HL-60 (cell line): ENCODE measurements around the gene NOS1AP.

Experiments used
- DNase-seq, 2 experiments: peaks; one replicate each; pipeline ENCODE4 v3.0.0-alpha.2; 2010 to 2020; ENCODE audit warnings: low read depth in 1 of 2, low spot score in 1 of 2
- H3K27ac ChIP-seq: fragments of 250-450 bp; sonication (Bioruptor Pico); replicated peaks from 2 replicates; pipeline ENCODE4 v1.5.1; 2020; ENCODE audit warnings: mild to moderate bottlenecking, moderate library complexity
- H3K27me3 ChIP-seq: fragments of 250-450 bp; sonication (Bioruptor Pico); 2 replicates; pipeline ENCODE4 v1.5.1; 2021; ENCODE audit warnings: mild to moderate bottlenecking, moderate library complexity; ENCODE audit not compliant: insufficient read depth, poor library complexity, severe bottlenecking
- H3K4me3 ChIP-seq: replicated peaks from 2 replicates; pipeline ENCODE4 v1.5.1; 2011; ENCODE audit warnings: mild to moderate bottlenecking, control low read depth, low read length; ENCODE audit not compliant: insufficient read depth
- GABPA ChIP-seq: IDR thresholded peaks from 2 replicates; pipeline ENCODE4 v1.6.1; 2012; ENCODE audit warnings: low read depth
- POLR2AphosphoS5 ChIP-seq: IDR thresholded peaks from 2 replicates; pipeline ENCODE4 v1.6.1; 2012; ENCODE audit warnings: low read depth
- SPI1 ChIP-seq: IDR thresholded peaks from 2 replicates; pipeline ENCODE4 v1.6.1; 2012; ENCODE audit warnings: low read depth, mild to moderate bottlenecking, borderline replicate concordance
- TF ChIP-seq, protein P1 (sequence below): IDR thresholded peaks from one replicate; pipeline ENCODE4 v1.5.1; 2011; ENCODE audit warnings: low read length, control low read depth, inconsistent platforms; ENCODE audit not compliant: insufficient read depth
- TF ChIP-seq, protein P2 (sequence below): IDR thresholded peaks from 2 replicates; pipeline ENCODE4 v1.6.1; 2012; ENCODE audit warnings: low read depth; ENCODE audit not compliant: insufficient replicate concordance

Gene NOS1AP

DNA sequence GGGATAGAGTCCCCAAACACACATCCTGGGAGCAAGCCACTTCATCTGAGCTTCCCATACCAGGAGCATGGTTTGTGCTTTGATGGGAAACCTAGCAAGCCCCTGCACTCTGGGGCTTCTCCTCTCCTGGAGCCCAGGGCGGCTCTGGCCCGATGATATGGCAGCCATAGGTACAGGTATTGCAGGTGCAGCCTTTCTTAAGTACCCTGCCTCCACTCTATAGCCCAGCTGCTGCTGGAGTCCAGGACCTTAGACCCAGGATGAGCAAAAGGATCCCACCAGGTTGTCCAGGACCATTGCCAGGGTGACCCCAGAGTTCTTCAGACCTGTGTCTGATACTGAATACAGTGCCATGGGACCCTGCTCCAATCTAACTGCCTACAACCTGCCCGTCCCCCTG, 316.2 kb downstream of the NOS1AP start:
- TF ChIP-seq, protein P1, sequence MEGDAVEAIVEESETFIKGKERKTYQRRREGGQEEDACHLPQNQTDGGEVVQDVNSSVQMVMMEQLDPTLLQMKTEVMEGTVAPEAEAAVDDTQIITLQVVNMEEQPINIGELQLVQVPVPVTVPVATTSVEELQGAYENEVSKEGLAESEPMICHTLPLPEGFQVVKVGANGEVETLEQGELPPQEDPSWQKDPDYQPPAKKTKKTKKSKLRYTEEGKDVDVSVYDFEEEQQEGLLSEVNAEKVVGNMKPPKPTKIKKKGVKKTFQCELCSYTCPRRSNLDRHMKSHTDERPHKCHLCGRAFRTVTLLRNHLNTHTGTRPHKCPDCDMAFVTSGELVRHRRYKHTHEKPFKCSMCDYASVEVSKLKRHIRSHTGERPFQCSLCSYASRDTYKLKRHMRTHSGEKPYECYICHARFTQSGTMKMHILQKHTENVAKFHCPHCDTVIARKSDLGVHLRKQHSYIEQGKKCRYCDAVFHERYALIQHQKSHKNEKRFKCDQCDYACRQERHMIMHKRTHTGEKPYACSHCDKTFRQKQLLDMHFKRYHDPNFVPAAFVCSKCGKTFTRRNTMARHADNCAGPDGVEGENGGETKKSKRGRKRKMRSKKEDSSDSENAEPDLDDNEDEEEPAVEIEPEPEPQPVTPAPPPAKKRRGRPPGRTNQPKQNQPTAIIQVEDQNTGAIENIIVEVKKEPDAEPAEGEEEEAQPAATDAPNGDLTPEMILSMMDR, result no peak
- TF ChIP-seq SPI1 (no peak), POLR2AphosphoS5 (no peak), GABPA (no peak)
- TF ChIP-seq, protein P2, sequence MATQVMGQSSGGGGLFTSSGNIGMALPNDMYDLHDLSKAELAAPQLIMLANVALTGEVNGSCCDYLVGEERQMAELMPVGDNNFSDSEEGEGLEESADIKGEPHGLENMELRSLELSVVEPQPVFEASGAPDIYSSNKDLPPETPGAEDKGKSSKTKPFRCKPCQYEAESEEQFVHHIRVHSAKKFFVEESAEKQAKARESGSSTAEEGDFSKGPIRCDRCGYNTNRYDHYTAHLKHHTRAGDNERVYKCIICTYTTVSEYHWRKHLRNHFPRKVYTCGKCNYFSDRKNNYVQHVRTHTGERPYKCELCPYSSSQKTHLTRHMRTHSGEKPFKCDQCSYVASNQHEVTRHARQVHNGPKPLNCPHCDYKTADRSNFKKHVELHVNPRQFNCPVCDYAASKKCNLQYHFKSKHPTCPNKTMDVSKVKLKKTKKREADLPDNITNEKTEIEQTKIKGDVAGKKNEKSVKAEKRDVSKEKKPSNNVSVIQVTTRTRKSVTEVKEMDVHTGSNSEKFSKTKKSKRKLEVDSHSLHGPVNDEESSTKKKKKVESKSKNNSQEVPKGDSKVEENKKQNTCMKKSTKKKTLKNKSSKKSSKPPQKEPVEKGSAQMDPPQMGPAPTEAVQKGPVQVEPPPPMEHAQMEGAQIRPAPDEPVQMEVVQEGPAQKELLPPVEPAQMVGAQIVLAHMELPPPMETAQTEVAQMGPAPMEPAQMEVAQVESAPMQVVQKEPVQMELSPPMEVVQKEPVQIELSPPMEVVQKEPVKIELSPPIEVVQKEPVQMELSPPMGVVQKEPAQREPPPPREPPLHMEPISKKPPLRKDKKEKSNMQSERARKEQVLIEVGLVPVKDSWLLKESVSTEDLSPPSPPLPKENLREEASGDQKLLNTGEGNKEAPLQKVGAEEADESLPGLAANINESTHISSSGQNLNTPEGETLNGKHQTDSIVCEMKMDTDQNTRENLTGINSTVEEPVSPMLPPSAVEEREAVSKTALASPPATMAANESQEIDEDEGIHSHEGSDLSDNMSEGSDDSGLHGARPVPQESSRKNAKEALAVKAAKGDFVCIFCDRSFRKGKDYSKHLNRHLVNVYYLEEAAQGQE, result no peak
- H3K4me3 ChIP-seq, result no peak overlapping the region
- H3K27me3 ChIP-seq, result no peaks in the 10 kb centered on the region
- no peak for DNase-seq
- H3K27ac ChIP-seq, result no peak overlapping the region

DNA sequence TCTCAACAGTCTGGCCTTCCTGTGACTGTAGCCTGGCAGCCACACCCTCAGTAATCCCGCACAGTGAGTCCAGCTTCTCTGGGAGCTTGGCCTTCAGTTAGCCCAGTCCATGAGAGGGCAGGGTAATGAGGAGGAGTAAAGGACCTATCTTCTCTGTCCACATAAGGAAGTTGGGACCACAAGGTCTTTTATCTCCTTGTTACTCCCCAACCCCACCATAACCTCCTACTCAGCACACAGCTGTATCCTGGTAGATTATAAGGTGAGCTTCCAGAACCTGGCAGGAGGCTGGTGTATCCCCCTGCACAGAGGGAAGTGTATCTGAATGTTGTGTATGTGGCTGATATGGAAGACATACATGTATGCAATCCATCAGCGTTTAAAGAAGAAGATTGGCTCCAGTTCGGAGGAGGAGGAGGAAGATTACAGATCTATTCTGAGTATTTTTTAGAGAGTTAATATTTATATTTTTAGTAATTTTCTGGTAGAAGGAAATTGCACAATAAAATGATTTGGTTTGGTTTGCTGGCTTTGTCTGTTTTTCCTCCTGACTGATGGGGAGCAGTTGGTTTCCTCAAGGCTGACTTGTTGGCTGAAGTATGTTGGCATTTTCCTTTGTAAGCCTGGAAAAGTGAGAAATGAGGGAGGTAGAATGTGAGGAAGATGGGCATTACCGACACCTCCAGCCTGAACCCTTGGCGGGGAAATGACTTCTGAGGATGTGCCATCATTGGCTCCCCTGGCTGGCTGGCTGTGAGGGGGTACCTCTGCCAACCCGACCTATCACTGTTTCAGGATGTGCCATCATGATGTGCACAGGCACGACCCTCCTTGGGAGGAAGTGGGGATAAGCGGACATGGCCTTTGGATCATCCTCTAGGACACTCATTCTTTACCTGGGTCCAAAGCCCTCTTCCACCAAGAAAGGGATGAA, 317.1 kb downstream of the NOS1AP start:
- Histone ChIP-seq H3K27ac (no peak overlapping the region), H3K4me3 (no peak overlapping the region)

DNA sequence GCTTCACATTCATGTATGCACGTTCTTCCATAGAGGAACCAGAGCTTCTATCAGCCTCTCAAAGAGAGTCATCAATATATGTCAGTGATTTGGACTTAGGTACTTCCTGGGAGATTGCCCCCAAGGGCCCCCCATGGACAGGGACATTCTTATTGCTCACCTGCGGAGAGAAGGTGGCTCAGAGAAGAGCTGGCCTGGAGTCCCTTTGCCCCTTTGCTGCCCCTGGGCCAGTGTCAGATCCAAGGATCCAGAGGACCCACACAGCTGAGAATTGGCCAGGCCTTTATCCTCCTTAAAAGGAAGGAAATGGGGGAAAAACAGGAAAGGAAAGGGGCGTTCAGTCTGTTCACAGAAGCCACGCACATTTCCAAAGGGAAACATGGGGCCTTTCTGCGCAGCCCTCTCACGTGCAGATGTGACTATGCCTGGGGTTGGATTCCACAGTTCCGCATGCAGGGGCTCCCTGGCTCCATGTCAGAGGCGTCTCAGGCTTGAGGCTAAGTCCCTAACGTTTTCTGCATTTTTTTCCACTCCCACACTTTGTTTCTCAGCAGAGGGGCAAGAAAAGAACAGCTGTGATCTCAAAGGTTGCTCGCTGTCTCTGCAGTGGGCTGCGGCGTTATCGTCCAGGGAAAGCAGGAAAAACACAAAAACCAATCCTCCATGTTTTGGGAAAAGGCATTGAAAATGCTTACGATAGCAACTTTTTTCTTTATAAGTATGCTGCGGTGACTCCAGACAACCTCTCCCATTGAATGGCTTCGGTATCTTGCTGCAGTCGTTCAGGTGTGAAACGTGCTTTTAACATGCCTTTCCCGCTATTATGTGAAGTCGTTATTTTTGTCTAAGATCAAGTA, 318.0 kb downstream of the NOS1AP start:
- Histone ChIP-seq H3K4me3 (no peak overlapping the region), H3K27ac (no peak overlapping the region), H3K27me3 (no peaks in the 10 kb centered on the region)
- no peak for DNase-seq
- TF ChIP-seq GABPA (no peak), POLR2AphosphoS5 (no peak), SPI1 (no peak)
- TF ChIP-seq, protein P2, result no peak
- TF ChIP-seq, protein P1, result no peak

More for the DNA sequence above, 317.1 kb downstream of the NOS1AP start:
- TF ChIP-seq GABPA (no peak), SPI1 (no peak), POLR2AphosphoS5 (no peak)
- TF ChIP-seq, protein P1, result no peak
- TF ChIP-seq, protein P2, result no peak
- H3K27me3 ChIP-seq, result no peaks in the 10 kb centered on the region
- no peak for DNase-seq
